GM12801 (cell line): ENCODE results near the gene OR6B2.

Experiments used
- TF ChIP-seq, protein P1 (sequence below): IDR thresholded peaks from one replicate; pipeline ENCODE4 v1.5.1; 2011; ENCODE audit warnings: control low read depth; ENCODE audit not compliant: insufficient read length; ENCODE audit errors: extremely low read depth

The OR6B2 gene

GRCh38 chr2:240030379-240031094 is at the start of gene OR6B2:
TSS of gene OR6B2 (minus strand) at chr2:240030429. CDS start at chr2:240030429, 0 bp downstream.
- TF ChIP-seq, protein P1, sequence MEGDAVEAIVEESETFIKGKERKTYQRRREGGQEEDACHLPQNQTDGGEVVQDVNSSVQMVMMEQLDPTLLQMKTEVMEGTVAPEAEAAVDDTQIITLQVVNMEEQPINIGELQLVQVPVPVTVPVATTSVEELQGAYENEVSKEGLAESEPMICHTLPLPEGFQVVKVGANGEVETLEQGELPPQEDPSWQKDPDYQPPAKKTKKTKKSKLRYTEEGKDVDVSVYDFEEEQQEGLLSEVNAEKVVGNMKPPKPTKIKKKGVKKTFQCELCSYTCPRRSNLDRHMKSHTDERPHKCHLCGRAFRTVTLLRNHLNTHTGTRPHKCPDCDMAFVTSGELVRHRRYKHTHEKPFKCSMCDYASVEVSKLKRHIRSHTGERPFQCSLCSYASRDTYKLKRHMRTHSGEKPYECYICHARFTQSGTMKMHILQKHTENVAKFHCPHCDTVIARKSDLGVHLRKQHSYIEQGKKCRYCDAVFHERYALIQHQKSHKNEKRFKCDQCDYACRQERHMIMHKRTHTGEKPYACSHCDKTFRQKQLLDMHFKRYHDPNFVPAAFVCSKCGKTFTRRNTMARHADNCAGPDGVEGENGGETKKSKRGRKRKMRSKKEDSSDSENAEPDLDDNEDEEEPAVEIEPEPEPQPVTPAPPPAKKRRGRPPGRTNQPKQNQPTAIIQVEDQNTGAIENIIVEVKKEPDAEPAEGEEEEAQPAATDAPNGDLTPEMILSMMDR: no peak

- TF ChIP-seq, protein P1: no peak
These were observed 48.4 kb upstream of the OR6B2 start for GRCh38 chr2:240078631-240079030.

DNA sequence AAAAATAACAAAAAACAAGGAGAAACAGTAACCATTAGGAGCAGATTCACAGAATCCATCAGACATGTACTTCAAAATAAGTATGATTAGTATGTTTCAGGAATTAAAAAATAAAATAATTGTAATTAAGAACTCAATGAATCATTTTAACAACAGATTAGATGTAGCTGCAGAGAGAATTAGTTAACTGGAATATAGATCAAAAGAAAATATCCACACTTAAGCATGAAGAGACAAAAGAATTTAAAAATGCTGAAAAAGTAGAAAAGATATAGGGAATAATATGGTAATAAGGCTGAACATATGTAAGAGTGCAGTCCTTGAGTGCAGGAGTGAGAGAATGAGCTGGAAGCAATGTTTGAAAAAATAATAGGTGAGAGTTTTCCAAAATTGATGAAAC is 47.2 kb upstream of the OR6B2 start:
- TF ChIP-seq, protein P1: no peak

GRCh38 chr2:240074545-240074944 is 44.3 kb upstream of the OR6B2 start:
- TF ChIP-seq, protein P1: no peak

DNA sequence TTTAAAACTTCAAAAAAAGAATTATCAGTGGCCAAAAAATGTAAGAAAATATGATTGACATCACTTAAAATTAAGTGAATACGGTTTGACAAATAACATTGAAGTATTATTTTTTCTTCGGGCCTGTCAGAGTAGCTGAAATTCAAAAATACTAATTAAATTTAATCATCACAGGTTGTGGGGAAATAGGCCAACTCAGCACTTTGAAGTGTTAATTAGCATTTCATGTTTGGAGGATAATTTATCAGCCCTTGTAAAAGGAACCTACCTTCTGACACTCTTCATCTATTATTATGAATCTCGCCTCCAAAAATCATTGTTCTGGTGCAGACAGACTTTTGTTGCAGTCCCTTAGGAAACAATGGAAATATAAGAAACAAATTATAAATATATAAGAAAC is 40.7 kb upstream of the OR6B2 start:
- TF ChIP-seq, protein P1: no peak

DNA sequence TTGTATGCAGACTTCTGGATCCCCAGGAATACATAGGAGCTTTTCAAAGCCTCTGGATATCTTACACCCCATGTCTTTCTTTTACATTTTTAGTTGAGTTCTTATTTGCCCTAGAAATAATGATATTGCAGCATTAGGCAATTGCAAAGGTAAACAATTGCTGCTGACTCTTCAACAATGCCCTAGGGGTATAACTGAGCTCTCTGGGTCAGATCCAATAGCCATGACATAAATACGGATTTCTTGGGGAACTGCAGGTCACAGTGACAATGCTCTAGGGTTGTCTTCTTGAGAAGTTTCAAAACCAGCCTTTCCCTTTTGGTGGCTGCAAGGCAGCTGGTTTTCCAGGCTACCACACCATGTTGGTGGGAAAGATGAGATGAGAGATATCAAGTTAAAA is 39.6 kb upstream of the OR6B2 start:
- TF ChIP-seq, protein P1: no peak

- TF ChIP-seq, protein P1: no peak
These were observed 38.0 kb upstream of the OR6B2 start for GRCh38 chr2:240068193-240068592.

GRCh38 chr2:240066489-240066888 is 36.3 kb upstream of the OR6B2 start:
- TF ChIP-seq, protein P1: no peak
